ENCODE data around the gene RFESD.

- no peak for TF ChIP-seq CTCF (IDR thresholded peaks at IDR 0.05)
- no peak for TF ChIP-seq POLR2AphosphoS5 (IDR thresholded peaks at IDR 0.05)
Observed at GRCh38 chr5:95621839-95622629, 24.5 kb upstream of the RFESD start.

All from stomach (tissue), 4 donors.